ENCODE measurements around the gene MAOA. TPM values are rescaled to one million over a fixed set of nuclear protein-coding genes. Genes with fewer than 3 reads are reported as not detected.

MAOA gene
- total and polyA plus RNA-seq, 2 donors (not counting 3 experiments of a cell fraction or from before 2014, with no cell fraction given): 12.6 to 23.5 TPM

DNA sequence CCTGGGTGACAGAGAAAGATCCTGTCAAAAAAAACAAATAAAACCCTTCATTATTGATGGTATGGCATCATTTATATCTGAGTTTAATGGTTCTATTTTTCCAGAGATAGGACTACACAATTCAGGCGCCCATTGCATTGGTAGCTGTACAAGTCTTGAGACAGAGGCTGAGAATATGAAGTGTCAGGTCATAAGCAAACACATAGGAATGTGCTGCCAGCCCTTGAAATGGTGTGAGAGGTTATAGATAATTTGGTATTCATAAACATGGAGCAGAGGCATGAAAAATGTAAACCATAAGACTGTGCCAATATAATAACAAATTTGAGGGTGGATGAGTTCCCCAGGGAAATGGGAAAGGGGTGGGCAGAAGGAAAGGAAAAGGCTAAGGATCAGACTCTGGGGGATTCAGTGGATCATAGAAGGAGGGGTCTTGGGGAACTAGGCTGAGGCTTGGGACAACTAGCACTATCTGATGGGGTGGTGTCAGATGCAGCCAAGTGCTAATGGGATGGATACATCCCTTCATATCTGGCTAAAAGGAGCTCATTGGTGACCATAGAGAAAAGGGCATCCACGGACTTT is 50.8 kb downstream of the MAOA start:
- intact Hi-C loops (cut with micrococcal nuclease) (loop anchor here (5.0 kb wide), 1 partner anchor 1130 kb away; no protein-coding TSS in a partner anchor), dilution Hi-C loops (cut with MboI; ENCODE audit: extremely low pct_ligation_motif_present, low sequenced_read_pairs) (no loop called here)
- H3K27me3 ChIP-seq (ENCODE audit: control insufficient read depth in 2 of 2, insufficient read depth in 2 of 2, low read length in 2 of 2): no peaks in the 10 kb centered on the region
- peak overlapping the region; percentile 61 for H3K9ac ChIP-seq (replicated peaks; ENCODE audit: extremely low read depth, insufficient read depth, low read length)
- peaks cover 51% of the 10 kb centered on the region for H3K4me1 ChIP-seq (ENCODE audit: control insufficient read depth, extremely low read depth, insufficient read depth, low read length)
- DNase-seq (ENCODE audit: low read depth, low spot score) (no peak), FAIRE-seq (peak; percentile 4)
- H3K4me3 ChIP-seq (replicated peaks in 1 of 3; ENCODE audit: insufficient read depth in 1 of 3, low read depth in 1 of 3, low read length in 3 of 3): no peak overlapping the region
- TF ChIP-seq JUN (IDR thresholded peaks at IDR 0.05; ENCODE audit: borderline replicate concordance, insufficient read depth, insufficient read length, low read depth) (no peak), EZH2 (IDR thresholded peaks at IDR 0.05; ENCODE audit: borderline replicate concordance, low read depth, low read length, severe bottlenecking) (no peak)
- TF ChIP-seq, protein P1, sequence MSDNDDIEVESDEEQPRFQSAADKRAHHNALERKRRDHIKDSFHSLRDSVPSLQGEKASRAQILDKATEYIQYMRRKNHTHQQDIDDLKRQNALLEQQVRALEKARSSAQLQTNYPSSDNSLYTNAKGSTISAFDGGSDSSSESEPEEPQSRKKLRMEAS (IDR thresholded peaks at IDR 0.05; ENCODE audit: insufficient read depth, insufficient read length): no peak
- H4K20me1 ChIP-seq (replicated peaks; ENCODE audit: control insufficient read depth, extremely low read depth, insufficient read depth, low read length): no peaks in the 10 kb centered on the region
- no peaks in the 10 kb centered on the region for H3K9me1 ChIP-seq (replicated peaks; ENCODE audit: control insufficient read depth, extremely low read depth, insufficient read depth, low read length)
- peak overlapping the region; percentile 56 for H3K27ac ChIP-seq (ENCODE audit: insufficient read depth, low read depth, low read length)
- H3K79me2 ChIP-seq (ENCODE audit: control insufficient read depth, insufficient read depth, low read length): no peaks in the 10 kb centered on the region
- ChIA-PET CTCF (interaction anchor here (1.3 kb wide), 2 partner anchors 14 to 43 kb away, joined by 6 read pairs; no protein-coding TSS in a partner anchor), POLR2A (interaction anchor here (1.4 kb wide), 1 partner anchor 52 kb away, joined by 3 read pairs; no protein-coding TSS in a partner anchor)
- no peaks in the 10 kb centered on the region for H3K36me3 ChIP-seq (ENCODE audit: control insufficient read depth in 2 of 2, extremely low read depth in 1 of 2, insufficient read depth in 2 of 2, low read length in 2 of 2)
- no peak overlapping the region for H2AFZ ChIP-seq (ENCODE audit: low read depth, low read length)
- no TSS peak for BruUV-seq (replicated peaks)
- no peaks in the 10 kb centered on the region for H3K9me3 ChIP-seq (replicated peaks; ENCODE audit: control insufficient read depth, insufficient read depth, low read length)
- peak overlapping the region; percentile 55 for H3K4me2 ChIP-seq (ENCODE audit: insufficient read depth, low read length)

- POLR2A ChIA-PET: interaction anchor here (1.0 to 1.4 kb wide), 2 partner anchors 14 to 53 kb away, joined by 3 to 4 read pairs; no protein-coding TSS in a partner anchor
- Histone ChIP-seq H3K4me2 (ENCODE audit: insufficient read depth, low read length) (peak overlapping the region; percentile 55), H3K79me2 (ENCODE audit: control insufficient read depth, insufficient read depth, low read length) (no peaks in the 10 kb centered on the region), H3K4me3 (replicated peaks in 1 of 3; ENCODE audit: insufficient read depth in 1 of 3, low read depth in 1 of 3, low read length in 3 of 3) (no peak overlapping the region), H3K27me3 (ENCODE audit: control insufficient read depth in 2 of 2, insufficient read depth in 2 of 2, low read length in 2 of 2) (no peaks in the 10 kb centered on the region), H3K9me1 (replicated peaks; ENCODE audit: control insufficient read depth, extremely low read depth, insufficient read depth, low read length) (no peaks in the 10 kb centered on the region), H3K4me1 (ENCODE audit: control insufficient read depth, extremely low read depth, insufficient read depth, low read length) (peaks cover 40% of the 10 kb centered on the region), H3K9me3 (replicated peaks; ENCODE audit: control insufficient read depth, insufficient read depth, low read length) (no peaks in the 10 kb centered on the region), H4K20me1 (replicated peaks; ENCODE audit: control insufficient read depth, extremely low read depth, insufficient read depth, low read length) (no peaks in the 10 kb centered on the region), H3K27ac (ENCODE audit: insufficient read depth, low read depth, low read length) (peak overlapping the region; percentile 56), H3K36me3 (ENCODE audit: control insufficient read depth in 2 of 2, extremely low read depth in 1 of 2, insufficient read depth in 2 of 2, low read length in 2 of 2) (no peaks in the 10 kb centered on the region), H2AFZ (ENCODE audit: low read depth, low read length) (no peak overlapping the region), H3K9ac (replicated peaks; ENCODE audit: extremely low read depth, insufficient read depth, low read length) (peak overlapping the region; percentile 61)
- DNase-seq (ENCODE audit: low read depth, low spot score) (peak; percentile 74), FAIRE-seq (peak; percentile 81)
- dilution Hi-C loops (cut with MboI; ENCODE audit: extremely low pct_ligation_motif_present, low sequenced_read_pairs) (no loop called here), intact Hi-C loops (cut with micrococcal nuclease) (loop anchor here (5.0 kb wide), 1 partner anchor 1131 kb away; no protein-coding TSS in a partner anchor)
- TF ChIP-seq MYC (IDR thresholded peaks at IDR 0.05; ENCODE audit: low read depth, low read length) (no peak), POLR2AphosphoS5 (IDR thresholded peaks at IDR 0.05; ENCODE audit: insufficient read depth, low read depth, low read length) (peak; percentile 22), EZH2 (IDR thresholded peaks at IDR 0.05; ENCODE audit: borderline replicate concordance, low read depth, low read length, severe bottlenecking) (no peak), GATA2 (IDR thresholded peaks at IDR 0.05; ENCODE audit: insufficient read depth, insufficient read length, low read depth, low read length) (peak; percentile 50), JUN (IDR thresholded peaks at IDR 0.05; ENCODE audit: borderline replicate concordance, insufficient read depth, insufficient read length, low read depth) (peak; percentile 22)
- TF ChIP-seq, protein P1 (IDR thresholded peaks at IDR 0.05; ENCODE audit: insufficient read depth, insufficient read length): no peak
- CTCF ChIA-PET: interaction anchor here (0.6 to 1.3 kb wide), 3 partner anchors 15 to 54 kb away, joined by 3 to 6 read pairs (median 6); no protein-coding TSS in a partner anchor
- BruUV-seq (replicated peaks): no TSS peak
Observed at GRCh38 chrX:43707812-43708548, 51.9 kb downstream of the MAOA start.
